Liver (tissue), 9 donors: ENCODE data around the gene IBA57. TPM values are rescaled to one million over a fixed set of nuclear protein-coding genes. Genes with fewer than 3 reads are reported as not detected.

ENCODE experiments used
- DNase-seq: peaks from one replicate; pipeline ENCODE4 v3.0.0-alpha.2; 2017; ENCODE audit warnings: low spot score
- H3K27ac ChIP-seq, 2 donors: one replicate each; pipeline ENCODE4 v1.7.0; 2013; ENCODE audit warnings: inconsistent platforms in 2 of 2, low read length in 2 of 2, control low read depth in 1 of 2, low read depth in 1 of 2, mild to moderate bottlenecking in 1 of 2
- H3K27me3 ChIP-seq, 4 donors: one replicate each; pipeline versions ENCODE4 v1.6.1 to v1.7.0; 2013; ENCODE audit warnings: low read length in 3 of 4, inconsistent platforms in 1 of 4, mild to moderate bottlenecking in 1 of 4, moderate library complexity in 1 of 4; ENCODE audit not compliant: control insufficient read depth in 4 of 4, insufficient read depth in 4 of 4
- H3K36me3 ChIP-seq, 4 donors: one replicate each; pipeline versions ENCODE4 v1.6.1 to v1.7.0; 2013; ENCODE audit warnings: low read length in 3 of 4, mild to moderate bottlenecking in 3 of 4, low read depth in 1 of 4, moderate library complexity in 1 of 4; ENCODE audit not compliant: control insufficient read depth in 4 of 4, insufficient read depth in 3 of 4
- H3K4me1 ChIP-seq, 4 donors: one replicate each; pipeline versions ENCODE4 v1.6.1 to v1.7.0; 2013; ENCODE audit warnings: low read length in 3 of 4, mild to moderate bottlenecking in 3 of 4, moderate library complexity in 1 of 4; ENCODE audit not compliant: control insufficient read depth in 4 of 4, insufficient read depth in 4 of 4
- H3K4me3 ChIP-seq, 3 donors: one replicate each; pipeline versions ENCODE4 v1.6.1 to v1.7.0; 2013; ENCODE audit warnings: low read length in 3 of 3, control low read depth in 1 of 3, low read depth in 1 of 3, mild to moderate bottlenecking in 1 of 3
- H3K9ac ChIP-seq, 2 donors: one replicate each; pipeline ENCODE4 v1.7.0; 2013; ENCODE audit warnings: low read length in 2 of 2, mild to moderate bottlenecking in 2 of 2, moderate library complexity in 2 of 2, control low read depth in 1 of 2, low read depth in 1 of 2
- H3K9me3 ChIP-seq, 4 donors: one replicate each; pipeline versions ENCODE4 v1.6.1 to v1.7.0; 2013; ENCODE audit warnings: low read length in 3 of 4; ENCODE audit not compliant: control insufficient read depth in 4 of 4
- ATF3 ChIP-seq: IDR thresholded peaks from 2 replicates; pipeline ENCODE4 v1.6.1; 2016; ENCODE audit warnings: antibody characterized with exemption
- CTCF ChIP-seq: fragments of 150-350 bp; IDR thresholded peaks from 2 replicates; pipeline ENCODE4 v1.5.1; 2017; ENCODE audit warnings: improper control_type of control experiment, low read depth, low read length; ENCODE audit not compliant: missing input control
- EGR1 ChIP-seq, 2 donors: IDR thresholded peaks; 2 replicates each; pipeline ENCODE4 v1.6.1; 2016 to 2018; ENCODE audit warnings: antibody characterized with exemption in 2 of 2, low read depth in 2 of 2
- FOXA1 ChIP-seq: IDR thresholded peaks from 2 replicates; pipeline ENCODE4 v1.6.1; 2016; ENCODE audit warnings: antibody characterized with exemption
- FOXA2 ChIP-seq: IDR thresholded peaks from 2 replicates; pipeline ENCODE4 v1.6.1; 2016; ENCODE audit warnings: antibody characterized with exemption
- GABPA ChIP-seq, 2 donors: IDR thresholded peaks in 1 of 2; conservative IDR thresholded peaks in 1 of 2; 2 replicates each; pipeline ENCODE4 v1.6.1; 2016; ENCODE audit warnings: antibody characterized with exemption in 2 of 2, mild to moderate bottlenecking in 1 of 2, moderate library complexity in 1 of 2
- JUND ChIP-seq, 2 donors: IDR thresholded peaks; 2 replicates each; pipeline ENCODE4 v1.6.1; 2016; ENCODE audit warnings: antibody characterized with exemption in 2 of 2
- MAX ChIP-seq: IDR thresholded peaks from 2 replicates; pipeline ENCODE4 v1.6.1; 2016; ENCODE audit warnings: antibody characterized with exemption
- NR2F2 ChIP-seq: IDR thresholded peaks from 2 replicates; pipeline ENCODE4 v1.6.1; 2016; ENCODE audit warnings: antibody characterized with exemption
- RAD21 ChIP-seq, 2 donors: IDR thresholded peaks; 2 replicates each; pipeline ENCODE4 v1.6.1; 2016; ENCODE audit warnings: antibody characterized with exemption in 2 of 2, mild to moderate bottlenecking in 2 of 2
- REST ChIP-seq: IDR thresholded peaks from 2 replicates; pipeline ENCODE4 v1.6.1; 2016; ENCODE audit warnings: antibody characterized with exemption, mild to moderate bottlenecking
- RXRA ChIP-seq, 2 donors: IDR thresholded peaks; 2 replicates each; pipeline ENCODE4 v1.6.1; 2017 to 2018; ENCODE audit warnings: antibody characterized with exemption in 2 of 2, mild to moderate bottlenecking in 1 of 2
- SP1 ChIP-seq: IDR thresholded peaks from 2 replicates; pipeline ENCODE4 v1.6.1; 2018; ENCODE audit warnings: antibody characterized with exemption, mild to moderate bottlenecking
- TAF1 ChIP-seq: conservative IDR thresholded peaks from 2 replicates; pipeline ENCODE4 v1.6.1; 2016; ENCODE audit warnings: antibody characterized with exemption, mild to moderate bottlenecking
- YY1 ChIP-seq: IDR thresholded peaks from 2 replicates; pipeline ENCODE4 v1.6.1; 2016; ENCODE audit warnings: antibody characterized with exemption, mild to moderate bottlenecking
- ZBTB33 ChIP-seq: IDR thresholded peaks from 2 replicates; pipeline ENCODE4 v1.6.1; 2016; ENCODE audit warnings: antibody characterized with exemption
- WGBS: extraction: QIAGEN DNeasy Blood & Tissue Kit; methylation state at CpG from one replicate; pipeline ENCODE4 v1.1.7; 2013; 5-methylcytosine and 5-hydroxymethylcytosine counted together
- polyA plus RNA-seq, 2 donors: library from polyadenylated mRNA; stranded (reverse) in 1 of 2; unstranded in 1 of 2; fragments of 200-250 nt in 1 of 2; fragments of >200 nt in 1 of 2; fragmentation: Nextera tagmentation in 1 of 2; extraction: Ambion mirVana in 1 of 2; gene quantifications; one replicate each; pipeline versions ENCODE4 v1.2.1 to v1.2.3, GENCODE V29; 2013 to 2015
- total RNA-seq, 2 donors: library from RNA; depleted of rRNA; stranded (reverse); fragments of >200 nt; gene quantifications; one replicate each; pipeline ENCODE4 v1.2.3, GENCODE V29; 2014
- donor health status: healthy.
- donor health status: healthy.
- donor health status: healthy.
- donor health status: healthy.
- donor health status: healthy.

The IBA57 gene
- total and polyA plus RNA-seq, 4 donors: 1.6 to 12.0 (median 8.4) TPM

- no peak for DNase-seq
- no peak for TF ChIP-seq FOXA2
- H3K36me3 ChIP-seq: no peaks in the 10 kb centered on the region
- H3K27ac ChIP-seq: no peak overlapping the region
- 82% methylated on average over 2 of the region's 2 CpGs for WGBS
- no peak overlapping the region for H3K4me3 ChIP-seq
- no peaks in the 10 kb centered on the region for H3K4me1 ChIP-seq
- no peaks in the 10 kb centered on the region for H3K27me3 ChIP-seq
- no peak overlapping the region for H3K9ac ChIP-seq
- no peaks in the 10 kb centered on the region for H3K9me3 ChIP-seq
Observed at GRCh38 chr1:228118040-228118439, 47.6 kb upstream of the IBA57 start.

GRCh38 chr1:228120351-228120750, 45.3 kb upstream of the IBA57 start:
- TF ChIP-seq REST (no peak), GABPA (IDR thresholded peaks at IDR 0.05 in 1 of 2, conservative IDR thresholded peaks at IDR 0.05 in 1 of 2) (no peak), TAF1 (no peak), FOXA2 (no peak), RXRA (IDR thresholded peaks at IDR 0.05) (no peak), NR2F2 (no peak), FOXA1 (no peak), JUND (IDR thresholded peaks at IDR 0.05) (no peak)
- Histone ChIP-seq H3K9me3 (no peaks in the 10 kb centered on the region), H3K9ac (no peak overlapping the region), H3K4me1 (no peaks in the 10 kb centered on the region), H3K27ac (no peak overlapping the region), H3K36me3 (no peaks in the 10 kb centered on the region), H3K4me3 (no peak overlapping the region), H3K27me3 (no peaks in the 10 kb centered on the region)
- no peak for DNase-seq
- 79% methylated on average over 1 of the region's 1 CpG for WGBS

GRCh38 chr1:228120857-228121489, 44.6 kb upstream of the IBA57 start:
- Histone ChIP-seq H3K4me1 (no peaks in the 10 kb centered on the region), H3K4me3 (no peak overlapping the region), H3K27ac (no peak overlapping the region), H3K9me3 (no peaks in the 10 kb centered on the region), H3K27me3 (no peaks in the 10 kb centered on the region), H3K9ac (no peak overlapping the region), H3K36me3 (no peaks in the 10 kb centered on the region)
- no peak for DNase-seq
- 71% methylated on average over 5 of the region's 5 CpGs for WGBS
- no peak for TF ChIP-seq RAD21 (IDR thresholded peaks at IDR 0.05)
- no peak for TF ChIP-seq SP1
- TF ChIP-seq EGR1 (IDR thresholded peaks at IDR 0.05; ENCODE audit: low read depth in 2 of 2): no peak
- no peak for TF ChIP-seq GABPA (IDR thresholded peaks at IDR 0.05 in 1 of 2, conservative IDR thresholded peaks at IDR 0.05 in 1 of 2)
- TF ChIP-seq FOXA1: no peak
- TF ChIP-seq TAF1: no peak
- no peak for TF ChIP-seq YY1
- TF ChIP-seq REST: no peak
- TF ChIP-seq MAX: no peak
- no peak for TF ChIP-seq JUND (IDR thresholded peaks at IDR 0.05)
- no peak for TF ChIP-seq CTCF
- no peak for TF ChIP-seq ZBTB33
- TF ChIP-seq FOXA2: no peak
- no peak for TF ChIP-seq ATF3
